Measurements from ENCODE around the gene SLC10A7. TPM values are rescaled to one million over a fixed set of nuclear protein-coding genes. Genes with fewer than 3 reads are reported as not detected.

The SLC10A7 gene
- total RNA-seq, 1 donor from 2014 or later: 4.4 TPM

DNA sequence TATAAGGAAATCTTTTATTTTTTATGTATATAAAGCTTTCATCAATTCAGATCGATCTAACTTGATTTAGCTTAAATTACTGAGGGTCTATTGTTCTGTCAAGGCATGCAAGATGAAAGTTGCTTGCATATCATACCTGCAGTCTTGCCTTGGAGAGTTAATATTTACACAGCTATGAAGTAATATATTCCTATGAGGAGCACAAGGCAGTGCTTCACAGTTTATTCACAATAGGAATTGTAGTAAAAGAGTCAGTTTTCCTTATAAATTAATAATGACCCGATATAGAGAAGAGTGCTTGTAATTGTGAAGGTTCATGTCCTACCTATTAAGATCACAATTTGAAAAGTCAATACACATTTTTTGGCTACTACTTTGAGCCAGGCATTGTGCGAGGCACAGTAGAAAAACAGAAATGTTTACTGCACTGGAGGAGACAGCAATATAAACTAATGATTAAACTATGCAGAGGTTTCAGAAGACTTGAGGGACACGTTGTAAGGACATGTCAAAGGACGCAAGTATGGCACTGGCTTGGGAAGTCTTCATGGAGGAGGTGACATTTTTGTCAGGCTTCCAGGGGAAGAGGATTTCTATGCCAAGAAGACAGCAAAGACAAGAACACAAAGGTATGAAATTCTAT lies 268.6 kb downstream of the SLC10A7 start:
- no peak for ATAC-seq
- intact Hi-C loops (cut with DNase I): no loop called here

DNA sequence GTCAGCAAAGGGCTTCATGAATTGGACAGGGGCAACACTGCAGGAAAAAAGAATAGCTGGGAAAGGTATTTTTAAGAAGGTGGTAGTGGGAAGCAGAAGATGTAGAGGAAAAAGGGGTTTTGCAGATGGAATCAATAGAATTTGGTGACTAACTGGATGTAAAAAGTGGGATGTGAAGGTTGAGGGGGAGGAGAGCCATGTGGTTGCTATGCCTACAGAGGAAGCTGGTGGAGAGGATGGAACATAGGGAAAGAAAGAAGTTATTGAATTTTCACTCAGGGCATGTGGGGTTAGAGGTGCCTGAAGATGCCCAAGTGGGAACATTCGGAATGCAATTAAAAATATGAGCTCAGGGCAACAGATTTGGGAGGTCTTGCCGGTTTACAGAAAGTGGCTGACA lies 274.4 kb downstream of the SLC10A7 start:
- intact Hi-C loops (cut with DNase I): no loop called here
- DNase-seq (ENCODE audit: missing footprints) (no peak), ATAC-seq (no peak)

More for the DNA sequence above, 268.6 kb downstream of the SLC10A7 start:
- DNase-seq (ENCODE audit: missing footprints): no peak

DNA sequence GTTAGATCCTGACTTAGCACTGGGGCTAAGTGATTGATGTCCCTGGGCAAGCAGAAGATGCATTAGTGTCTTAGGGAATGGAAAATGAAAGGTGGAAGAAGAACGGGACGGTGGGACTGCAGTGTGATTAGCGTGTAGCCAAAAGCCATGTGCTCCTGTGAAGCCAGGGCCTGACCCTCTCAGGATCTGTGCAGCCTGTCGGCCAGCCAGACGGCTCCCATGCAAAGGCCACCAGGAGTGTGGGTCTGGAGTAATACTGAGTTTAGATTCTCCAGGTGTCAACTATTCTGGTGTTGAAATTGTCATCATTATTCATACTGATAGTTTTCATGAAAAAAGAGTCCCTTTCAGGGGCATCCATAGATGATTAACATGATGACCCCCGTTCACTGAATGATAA lies 275.4 kb downstream of the SLC10A7 start:
- intact Hi-C loops (cut with DNase I): no loop called here
- DNase-seq (ENCODE audit: missing footprints) (no peak), ATAC-seq (no peak)

DNA sequence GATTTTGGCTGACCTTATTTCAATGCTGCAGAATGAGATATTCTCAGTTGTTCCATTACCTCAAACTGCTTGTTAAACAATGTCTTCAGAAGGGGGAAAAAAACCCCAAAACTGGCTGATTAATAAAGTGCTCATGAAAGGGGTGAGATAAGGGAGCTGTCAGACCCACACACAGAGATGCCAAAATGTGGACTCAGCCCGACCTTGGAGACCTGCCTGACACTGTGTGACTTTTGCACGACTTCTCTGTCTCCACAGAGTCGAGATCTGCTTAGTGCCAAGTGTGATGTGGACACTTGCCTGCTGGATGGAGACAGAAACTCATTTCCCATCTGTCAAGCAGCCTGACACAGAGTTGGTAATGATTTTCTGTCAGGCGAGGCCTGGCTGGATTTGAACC lies 275.9 kb downstream of the SLC10A7 start:
- ATAC-seq (peak; percentile 14), DNase-seq (ENCODE audit: missing footprints) (no peak)
- intact Hi-C loops (cut with DNase I): no loop called here

DNA sequence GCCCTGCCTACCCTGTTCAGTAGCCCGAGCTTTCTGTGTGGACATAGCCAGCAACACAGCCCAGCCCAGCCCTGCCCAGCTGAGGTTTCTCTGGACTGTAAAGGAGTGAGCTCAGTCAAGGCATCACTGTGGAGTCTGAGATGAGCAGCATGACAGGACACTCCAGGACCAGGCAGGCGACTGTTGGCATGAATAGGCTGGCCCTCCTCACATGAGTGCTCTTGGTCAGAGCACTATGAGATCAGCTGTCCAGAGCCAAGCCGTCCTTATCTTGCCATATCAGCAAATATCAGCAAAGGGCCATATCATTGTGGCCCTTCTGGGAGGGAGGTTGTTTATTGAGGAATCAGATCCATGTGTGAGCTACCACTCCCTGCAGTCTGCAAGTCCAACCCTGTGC lies 276.5 kb downstream of the SLC10A7 start:
- intact Hi-C loops (cut with DNase I): no loop called here
- ATAC-seq: no peak

DNA sequence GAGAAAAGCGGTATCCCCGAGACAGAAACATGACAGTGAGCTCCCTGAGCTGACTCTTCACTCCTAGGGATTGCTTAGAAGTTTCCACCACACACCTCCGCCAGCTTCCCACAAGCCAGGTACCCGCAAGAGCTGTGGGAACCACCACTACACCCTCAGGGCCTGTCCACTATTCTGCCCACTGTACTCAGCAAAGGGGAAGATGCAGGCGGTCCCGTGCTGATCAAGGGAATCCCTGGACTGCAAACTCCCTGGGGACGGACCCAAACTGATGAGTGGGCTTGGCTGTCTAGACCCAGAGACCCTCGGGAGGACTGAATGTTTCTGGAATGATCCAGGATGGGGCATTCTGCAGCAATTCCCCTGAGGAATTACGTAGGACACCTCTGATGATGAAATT lies 277.2 kb downstream of the SLC10A7 start:
- ATAC-seq (no peak), DNase-seq (ENCODE audit: missing footprints) (no peak)
- intact Hi-C loops (cut with DNase I): no loop called here

More for the DNA sequence above, 276.5 kb downstream of the SLC10A7 start:
- no peak for DNase-seq (ENCODE audit: missing footprints)

DNA sequence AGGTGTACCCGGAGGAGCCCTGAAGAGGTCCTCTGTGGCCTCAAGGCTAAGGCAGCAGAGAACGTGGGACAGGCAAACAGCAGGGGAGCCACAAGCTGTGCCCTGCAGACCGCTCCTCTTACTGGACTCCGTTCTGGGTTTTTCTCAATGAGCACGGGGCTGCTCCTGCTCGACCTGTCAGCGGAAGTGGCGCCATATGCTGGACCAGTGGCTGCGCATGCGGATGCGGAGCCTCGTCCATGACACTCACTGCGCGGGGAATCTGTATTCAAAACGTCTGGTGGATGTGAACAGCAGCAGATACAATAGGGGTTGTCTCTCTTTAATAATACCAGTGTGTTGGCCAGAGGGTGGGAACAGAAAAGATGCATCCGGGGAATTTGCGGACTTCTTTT lies 277.9 kb downstream of the SLC10A7 start:
- intact Hi-C loops (cut with DNase I): loop anchor here (2.0 kb wide), 2 partner anchors 39 to 95 kb away; no protein-coding TSS in a partner anchor

DNA sequence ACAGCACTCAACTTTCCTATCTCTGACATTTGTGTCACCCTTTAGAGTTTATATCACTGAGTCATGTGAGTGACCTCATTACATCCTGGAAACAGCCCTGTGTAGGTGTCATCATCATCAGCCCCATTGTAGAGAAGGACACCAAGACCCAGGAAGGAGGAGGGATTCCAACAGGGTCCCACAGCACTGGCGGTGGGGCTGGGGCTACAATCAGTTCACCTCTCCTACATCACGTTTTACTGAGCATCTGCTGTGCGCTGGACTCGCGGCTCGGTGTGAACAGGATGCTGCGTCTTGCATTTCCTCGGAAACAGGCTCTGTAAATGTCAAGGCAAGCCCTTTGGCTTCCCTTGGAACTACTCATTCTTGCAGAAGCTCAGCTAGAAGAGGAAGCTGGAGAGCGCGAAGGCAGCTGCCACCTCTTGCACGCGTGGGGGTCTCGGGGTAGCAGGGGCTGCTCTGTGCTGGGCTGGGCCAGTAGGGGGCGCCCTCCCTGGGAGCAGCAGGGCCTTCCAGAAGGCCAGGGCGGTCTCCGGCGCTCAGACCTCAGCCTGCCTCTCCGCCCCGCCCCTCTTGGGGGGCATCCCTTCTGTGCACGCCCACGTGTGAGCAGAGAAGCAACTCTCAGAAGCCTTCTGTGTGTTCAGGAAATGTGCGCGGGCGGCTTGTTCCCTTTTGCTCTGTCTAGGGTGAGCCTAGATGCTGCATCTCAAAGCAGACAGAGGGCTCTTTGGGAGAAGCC lies 278.4 kb downstream of the SLC10A7 start:
- intact Hi-C loops (cut with DNase I): loop anchor here (2.0 kb wide), 2 partner anchors 39 to 95 kb away; no protein-coding TSS in a partner anchor
- ATAC-seq (no peak), DNase-seq (ENCODE audit: missing footprints) (no peak)

More for the DNA sequence above, 277.9 kb downstream of the SLC10A7 start:
- DNase-seq (ENCODE audit: missing footprints) (no peak), ATAC-seq (no peak)

DNA sequence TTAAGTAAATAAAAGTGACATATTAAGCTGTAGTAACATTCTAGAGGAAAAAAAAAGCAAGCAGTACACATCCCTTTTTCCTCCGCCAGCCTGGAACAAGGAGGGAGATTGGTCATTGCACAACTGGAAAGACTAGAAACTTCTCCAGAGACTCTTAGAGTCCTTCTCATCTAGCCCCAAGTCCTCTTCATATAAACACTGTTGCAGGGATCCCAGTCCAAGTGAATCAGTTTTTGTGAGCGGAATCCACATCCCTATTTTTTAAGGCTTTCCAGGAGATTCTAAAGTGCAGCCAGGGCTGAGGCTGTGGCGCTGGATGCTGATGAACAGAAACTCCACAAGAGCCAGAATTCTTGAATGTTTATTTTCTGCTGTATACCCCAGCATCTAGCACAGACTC lies 283.6 kb downstream of the SLC10A7 start:
- ATAC-seq (no peak), DNase-seq (ENCODE audit: missing footprints) (no peak)
- intact Hi-C loops (cut with DNase I): no loop called here

DNA sequence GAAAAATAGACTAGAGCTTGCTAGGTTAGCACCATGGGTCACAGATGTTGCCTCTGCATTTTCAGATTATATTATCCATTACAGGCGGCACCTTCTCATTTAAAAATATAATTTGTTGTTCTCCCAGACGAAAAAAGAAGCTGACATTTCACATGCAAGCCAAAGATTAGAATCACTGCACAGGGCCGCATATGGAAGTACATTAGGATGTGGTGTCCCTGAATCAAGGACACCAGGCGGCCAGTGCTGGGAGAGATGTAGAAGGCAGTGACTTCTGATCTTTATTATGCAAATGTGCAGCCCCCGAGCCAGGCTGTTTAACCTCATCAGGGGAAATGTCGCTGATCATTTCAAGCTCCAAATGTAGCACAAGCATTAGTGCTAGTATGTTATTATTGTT lies 284.6 kb downstream of the SLC10A7 start:
- DNase-seq (ENCODE audit: missing footprints) (no peak), ATAC-seq (no peak)
- intact Hi-C loops (cut with DNase I): no loop called here

DNA sequence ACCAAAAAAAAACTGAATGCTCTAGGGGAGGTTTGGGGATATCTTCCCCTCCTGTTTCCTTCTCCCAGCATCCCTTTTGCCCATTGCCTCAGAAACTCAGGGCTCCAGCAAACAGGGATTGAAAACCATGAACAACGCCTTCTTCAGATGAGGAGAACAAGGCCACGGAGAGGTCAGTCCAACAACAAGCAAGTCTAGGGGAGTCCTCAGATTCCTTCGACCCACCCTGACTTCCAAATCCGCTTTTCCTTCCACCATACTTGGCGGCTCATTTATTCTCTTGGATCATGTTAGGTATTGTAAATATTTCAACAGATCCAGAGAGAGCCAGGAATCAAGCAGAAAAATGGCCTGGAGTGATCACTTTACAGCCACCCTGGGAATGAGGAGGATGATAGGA lies 285.5 kb downstream of the SLC10A7 start:
- intact Hi-C loops (cut with DNase I): no loop called here
- DNase-seq (ENCODE audit: missing footprints): no peak
- ATAC-seq: no peak

DNA sequence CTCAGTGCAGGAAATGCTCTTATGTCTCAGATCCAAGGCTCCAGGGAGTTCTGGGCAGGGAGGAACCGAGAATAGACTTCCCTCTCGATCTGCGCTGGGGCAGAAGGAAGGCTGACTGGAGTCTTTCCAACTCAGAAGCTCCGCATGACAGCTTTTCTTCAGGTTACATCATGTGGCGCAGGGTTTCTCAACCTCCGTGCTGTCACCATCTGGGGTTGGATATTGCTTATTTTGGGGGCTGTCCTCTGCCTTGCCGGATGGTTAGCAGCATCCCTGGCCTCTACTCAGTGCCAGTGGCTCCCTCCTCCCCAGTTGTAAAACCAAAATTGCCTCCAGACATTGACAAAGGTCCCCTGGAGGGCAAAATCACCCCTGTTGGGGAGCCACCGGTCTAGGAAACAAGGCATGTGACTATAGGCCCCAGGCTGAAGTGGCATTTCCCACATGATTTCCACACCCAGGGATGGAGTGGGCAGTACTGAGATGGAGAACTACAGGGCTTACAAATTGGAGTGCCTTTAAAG lies 286.0 kb downstream of the SLC10A7 start:
- DNase-seq (ENCODE audit: missing footprints): no peak
- ATAC-seq: peak; percentile 68
- intact Hi-C loops (cut with DNase I): no loop called here

DNA sequence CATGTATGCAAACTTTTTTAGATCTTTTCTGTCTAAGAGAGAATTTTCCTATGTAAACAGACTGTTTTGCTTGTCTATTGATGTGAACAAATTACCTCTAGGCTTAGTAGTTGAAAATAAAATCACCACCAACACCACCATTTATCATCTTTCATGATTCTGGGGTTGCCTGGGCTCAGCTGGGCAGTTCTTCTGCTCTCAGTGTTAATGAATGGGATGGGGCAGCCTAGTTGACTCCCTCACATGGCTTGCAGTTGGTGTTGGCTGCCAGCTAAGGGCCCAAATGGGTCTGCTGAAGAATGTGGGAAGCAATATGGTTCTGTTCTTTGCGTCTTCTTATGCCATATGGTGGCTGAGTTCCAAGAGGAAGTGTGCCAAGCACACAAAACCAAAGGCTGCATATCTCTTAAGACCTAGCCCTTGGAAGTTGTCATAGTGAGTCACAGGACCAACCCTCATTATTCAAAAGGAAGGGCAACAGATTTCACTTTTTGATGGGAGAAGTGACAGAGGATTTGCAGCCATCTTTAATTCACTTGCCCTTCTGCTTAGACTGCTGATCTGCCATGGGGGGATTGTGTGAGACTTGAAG lies 289.5 kb downstream of the SLC10A7 start:
- intact Hi-C loops (cut with DNase I): no loop called here
- DNase-seq (ENCODE audit: missing footprints) (no peak), ATAC-seq (no peak)

DNA sequence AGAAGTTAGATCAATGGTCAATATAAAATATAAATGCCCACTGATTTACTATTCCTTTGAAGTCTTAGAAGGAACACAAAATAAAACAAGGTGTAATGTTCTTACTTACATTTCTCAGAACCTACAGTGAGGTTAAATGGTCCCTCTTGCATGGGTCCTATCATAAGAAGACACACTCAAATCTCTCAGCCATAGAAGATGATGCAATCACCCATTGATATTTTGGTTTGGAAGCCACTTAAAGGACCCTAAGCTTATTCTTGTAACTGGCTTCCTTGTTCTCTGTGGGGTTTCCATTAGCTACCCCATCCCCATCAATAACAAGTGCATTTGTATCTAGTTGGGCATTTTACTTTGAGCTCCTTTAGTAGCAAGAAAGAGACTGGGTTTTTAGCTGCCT lies 292.3 kb downstream of the SLC10A7 start:
- DNase-seq (ENCODE audit: missing footprints) (no peak), ATAC-seq (no peak)
- intact Hi-C loops (cut with DNase I): no loop called here

DNA sequence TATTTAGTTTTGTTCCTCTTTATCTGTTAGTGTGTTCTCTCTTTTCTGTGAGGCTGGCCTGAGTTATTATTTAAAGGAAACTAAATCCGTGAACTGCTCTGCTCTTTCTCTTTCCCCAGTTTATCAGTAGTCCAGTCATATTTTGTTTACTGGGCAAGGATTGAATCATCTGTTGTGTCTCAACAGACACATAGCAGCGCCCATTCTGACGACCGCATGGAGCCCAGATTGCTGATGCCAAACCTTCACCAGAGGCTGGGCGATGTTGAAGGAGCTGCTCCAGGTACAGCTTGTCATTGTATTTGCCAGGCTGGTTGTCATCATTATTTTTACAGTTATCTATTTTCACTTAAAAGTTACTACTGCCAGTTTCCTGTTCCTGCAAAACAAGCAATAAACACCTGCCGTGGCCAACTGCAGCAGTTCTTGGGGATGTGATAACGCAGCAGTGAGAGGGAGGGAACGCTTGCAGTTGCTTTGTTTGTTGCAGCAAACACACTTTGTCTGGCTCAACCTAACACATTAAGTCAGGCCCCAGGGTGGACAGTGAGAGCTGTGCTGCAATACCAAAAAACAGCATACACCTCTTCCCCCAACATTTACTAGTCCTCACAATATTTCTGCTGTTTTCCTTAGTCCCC lies 297.3 kb downstream of the SLC10A7 start:
- intact Hi-C loops (cut with DNase I): no loop called here
- DNase-seq (ENCODE audit: missing footprints): no peak
- peak; percentile 84 for ATAC-seq

DNA sequence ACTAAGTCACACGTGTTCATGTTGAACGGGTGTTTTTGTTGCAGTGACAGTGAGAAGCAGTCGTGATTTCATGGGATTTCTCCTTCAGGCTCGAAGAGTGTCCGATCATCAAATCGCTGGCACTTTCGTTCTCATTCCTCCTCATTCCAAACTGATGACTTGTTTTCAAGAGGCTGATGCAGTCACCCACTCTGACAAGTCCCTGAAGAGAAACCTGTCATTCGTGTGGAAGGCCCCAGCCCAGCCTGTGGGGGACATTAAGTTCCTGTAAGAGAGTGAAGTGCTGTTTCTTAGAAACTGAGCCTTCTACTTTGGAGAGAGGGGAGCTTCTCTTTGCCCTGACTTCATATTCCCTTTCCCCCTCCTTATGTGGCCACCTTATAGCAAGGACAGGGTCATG lies 299.4 kb downstream of the SLC10A7 start:
- peak; percentile 37 for ATAC-seq
- intact Hi-C loops (cut with DNase I): no loop called here
- no peak for DNase-seq (ENCODE audit: missing footprints)

DNA sequence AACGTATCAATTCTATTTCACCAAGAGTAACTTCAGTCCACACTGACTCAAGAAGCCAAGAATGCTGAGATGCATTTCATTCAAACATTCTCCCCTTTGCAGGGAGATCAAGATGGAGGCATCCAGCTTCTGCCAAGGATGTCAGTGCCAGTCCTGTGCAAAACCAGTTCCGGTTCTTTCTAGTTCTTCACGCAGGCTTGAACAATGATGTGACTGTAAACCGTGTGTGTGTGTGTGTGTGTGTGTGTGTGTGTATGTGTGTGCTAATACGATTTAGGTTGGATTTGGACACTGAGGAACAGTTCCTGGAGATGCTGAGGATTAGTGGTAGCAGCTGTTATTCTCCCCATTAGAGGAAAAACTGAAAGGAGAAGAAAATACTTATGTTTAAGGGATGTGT lies 307.5 kb downstream of the SLC10A7 start, which contains the start of gene REELD1:
Gene REELD1 (plus strand): TSS at position 301 of the 400 bp plus-strand sequence. CDS start 2,415 bp downstream, outside the sequence.
- DNase-seq (ENCODE audit: missing footprints) (no peak), ATAC-seq (no peak)
- intact Hi-C loops (cut with DNase I): no loop called here

DNA sequence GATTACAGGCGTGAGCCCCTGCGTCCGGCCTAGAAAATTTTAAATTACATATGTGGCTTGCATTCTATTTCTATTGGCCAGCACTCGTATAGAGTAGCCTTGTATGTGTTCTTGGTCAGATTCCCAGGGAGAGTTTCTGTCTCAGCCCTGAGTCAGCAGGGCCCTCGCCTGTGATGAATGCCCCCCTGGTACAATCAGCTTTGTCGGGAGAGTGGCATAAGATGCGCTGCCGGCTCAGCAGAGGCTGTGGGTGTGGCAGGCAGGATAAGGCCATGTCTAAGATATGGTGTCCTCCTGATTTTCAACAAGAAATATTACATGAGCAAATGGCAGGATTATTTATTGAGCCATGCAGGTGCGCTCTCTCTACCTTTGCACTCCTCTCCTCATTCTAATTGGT lies 309.0 kb downstream of the SLC10A7 start:
- ATAC-seq: no peak
- intact Hi-C loops (cut with DNase I): no loop called here
- DNase-seq (ENCODE audit: missing footprints): no peak

DNA sequence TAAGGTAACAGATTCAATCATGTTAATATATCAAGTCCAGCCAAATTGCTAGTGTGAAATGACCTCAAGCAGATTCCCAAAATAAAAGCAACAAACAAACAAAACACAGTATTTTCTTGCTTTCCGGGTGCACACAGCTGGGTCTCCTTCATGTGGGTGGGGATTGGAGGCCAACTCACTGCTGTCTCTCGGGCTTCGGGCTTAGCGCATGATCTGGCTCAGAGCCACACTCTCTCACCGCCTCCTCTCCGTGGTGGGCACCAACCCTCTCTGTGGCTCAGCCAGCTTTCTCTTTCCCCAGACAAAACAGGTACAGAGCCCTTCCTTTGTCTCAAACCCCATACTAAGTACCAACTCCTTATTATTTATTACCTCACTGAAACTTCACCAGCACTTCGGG lies 310.3 kb downstream of the SLC10A7 start:
- no peak for DNase-seq (ENCODE audit: missing footprints)
- intact Hi-C loops (cut with DNase I): no loop called here
- ATAC-seq: peak; percentile 52
